Parathyroid adenoma (tissue), 2 donors: ENCODE measurements around the gene CBLB.

Source experiments
- H2AFZ ChIP-seq: fragments of 300-600 bp; sonication (generic); one replicate; pipeline ENCODE4 v1.7.0; 2017; ENCODE audit warnings: antibody characterized with exemption, mild to moderate bottlenecking
- H3K27ac ChIP-seq: fragments of 300-600 bp; sonication (generic); one replicate; pipeline ENCODE4 v1.7.0; 2017
- H3K27me3 ChIP-seq: fragments of 300-600 bp; sonication (generic); one replicate; pipeline ENCODE4 v1.7.0; 2017; ENCODE audit warnings: low read length; ENCODE audit not compliant: control insufficient read depth, insufficient read depth
- H3K36me3 ChIP-seq: fragments of 300-600 bp; sonication (generic); one replicate; pipeline ENCODE4 v1.7.0; 2017; ENCODE audit warnings: low read length; ENCODE audit not compliant: control insufficient read depth, insufficient read depth
- H3K4me1 ChIP-seq: fragments of 300-600 bp; sonication (generic); one replicate; pipeline ENCODE4 v1.7.0; 2017; ENCODE audit warnings: control low read depth
- H3K4me2 ChIP-seq: fragments of 300-600 bp; sonication (generic); one replicate; pipeline ENCODE4 v1.7.0; 2017; ENCODE audit warnings: low read length
- H3K4me3 ChIP-seq: fragments of 300-600 bp; sonication (generic); one replicate; pipeline ENCODE4 v1.7.0; 2017; ENCODE audit warnings: low read depth, low read length
- H3K79me2 ChIP-seq: fragments of 300-600 bp; sonication (generic); one replicate; pipeline ENCODE4 v1.7.0; 2017; ENCODE audit warnings: control low read depth
- H3K9ac ChIP-seq: fragments of 300-600 bp; sonication (generic); one replicate; pipeline ENCODE4 v1.7.0; 2017; ENCODE audit warnings: mild to moderate bottlenecking
- H3K9me3 ChIP-seq: fragments of 300-600 bp; sonication (generic); one replicate; pipeline ENCODE4 v1.7.0; 2017; ENCODE audit warnings: low read length; ENCODE audit not compliant: control insufficient read depth
- CTCF ChIP-seq: fragments of 300-600 bp; sonication (generic); IDR thresholded peaks from one replicate; pipeline ENCODE4 v1.7.0; 2017; ENCODE audit warnings: antibody characterized with exemption, mild to moderate bottlenecking
- donor health status: primary hyperparathyroidism.

The CBLB gene

GRCh38 chr3:105719791-105720190 is 149.0 kb downstream of the CBLB start:
- TF ChIP-seq CTCF: no peak
- Histone ChIP-seq H3K9ac (no peak overlapping the region), H3K79me2 (no peaks in the 10 kb centered on the region), H2AFZ (no peak overlapping the region), H3K4me1 (no peaks in the 10 kb centered on the region), H3K36me3 (no peaks in the 10 kb centered on the region), H3K9me3 (no peaks in the 10 kb centered on the region), H3K27ac (no peak overlapping the region), H3K27me3 (no peaks in the 10 kb centered on the region), H3K4me2 (no peak overlapping the region), H3K4me3 (no peak overlapping the region)

- Histone ChIP-seq H3K27me3 (no peaks in the 10 kb centered on the region), H3K36me3 (no peaks in the 10 kb centered on the region), H3K4me3 (no peak overlapping the region)
Observed at GRCh38 chr3:105715372-105715771, 153.4 kb downstream of the CBLB start.

DNA sequence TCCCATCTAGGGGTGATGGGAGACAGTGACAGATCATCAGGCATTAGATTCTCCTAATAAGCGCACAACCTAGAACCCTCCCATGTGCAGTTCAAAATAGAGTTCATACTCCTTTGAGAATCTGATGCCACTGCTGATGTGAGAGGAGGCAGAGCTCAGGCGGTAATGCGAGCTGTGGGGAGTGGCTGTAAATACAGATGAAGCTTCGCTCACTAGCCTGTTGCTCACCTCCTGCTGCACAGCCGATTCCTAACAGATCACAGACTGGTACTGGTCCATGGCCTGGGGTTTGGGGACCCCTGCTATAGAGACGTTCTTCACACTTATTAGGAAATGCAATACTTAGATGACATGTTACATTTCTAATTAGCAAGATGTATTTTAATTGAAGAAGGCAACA is 154.4 kb downstream of the CBLB start:
- no peak for TF ChIP-seq CTCF
- Histone ChIP-seq H3K79me2 (no peaks in the 10 kb centered on the region), H2AFZ (no peak overlapping the region), H3K9me3 (no peaks in the 10 kb centered on the region), H3K27me3 (no peaks in the 10 kb centered on the region), H3K4me3 (no peak overlapping the region), H3K9ac (no peak overlapping the region), H3K4me1 (no peaks in the 10 kb centered on the region), H3K4me2 (no peak overlapping the region), H3K27ac (no peak overlapping the region), H3K36me3 (no peaks in the 10 kb centered on the region)

More at GRCh38 chr3:105715372-105715771, 153.4 kb downstream of the CBLB start:
- Histone ChIP-seq H3K4me1 (no peaks in the 10 kb centered on the region), H3K79me2 (no peaks in the 10 kb centered on the region), H3K4me2 (no peak overlapping the region), H3K9me3 (no peaks in the 10 kb centered on the region), H3K27ac (no peak overlapping the region), H2AFZ (no peak overlapping the region), H3K9ac (no peak overlapping the region)
- no peak for TF ChIP-seq CTCF

GRCh38 chr3:105708980-105709379 is 159.8 kb downstream of the CBLB start:
- H3K9ac ChIP-seq: no peak overlapping the region
- H3K4me2 ChIP-seq: no peak overlapping the region
- no peak for TF ChIP-seq CTCF
- no peaks in the 10 kb centered on the region for H3K4me1 ChIP-seq
- H3K79me2 ChIP-seq: no peaks in the 10 kb centered on the region
- no peaks in the 10 kb centered on the region for H3K27me3 ChIP-seq
- H3K27ac ChIP-seq: no peak overlapping the region
- no peaks in the 10 kb centered on the region for H3K9me3 ChIP-seq
- H3K4me3 ChIP-seq: no peak overlapping the region
- H2AFZ ChIP-seq: no peak overlapping the region
- no peaks in the 10 kb centered on the region for H3K36me3 ChIP-seq

- H3K27me3 ChIP-seq: no peaks in the 10 kb centered on the region
- H2AFZ ChIP-seq: no peak overlapping the region
- no peaks in the 10 kb centered on the region for H3K4me1 ChIP-seq
- H3K27ac ChIP-seq: no peak overlapping the region
- H3K4me3 ChIP-seq: no peak overlapping the region
- H3K9ac ChIP-seq: no peak overlapping the region
- no peaks in the 10 kb centered on the region for H3K36me3 ChIP-seq
- H3K4me2 ChIP-seq: no peak overlapping the region
- no peaks in the 10 kb centered on the region for H3K79me2 ChIP-seq
- no peaks in the 10 kb centered on the region for H3K9me3 ChIP-seq
- TF ChIP-seq CTCF: no peak
Observed at GRCh38 chr3:105707009-105707408, 161.8 kb downstream of the CBLB start.
